Vagina (tissue), 2 donors: ENCODE data around the gene HSF5.

Experiments used
- POLR2AphosphoS5 ChIP-seq, 2 donors: sonication (generic); formaldehyde crosslinking; IDR thresholded peaks; one replicate each; pipeline ENCODE4 v1.9.0; 2017; ENCODE audit warnings: antibody characterized with exemption in 2 of 2, mild to moderate bottlenecking in 2 of 2, low read depth in 1 of 2; ENCODE audit not compliant: insufficient read depth in 1 of 2
- TF ChIP-seq, protein P1 (sequence below), 3 experiments: fragments of 450-650 bp in 2 of 3; fragments of 200-600 bp in 1 of 3; sonication (generic) in 1 of 3; IDR thresholded peaks; one replicate each; pipeline ENCODE4 v1.5.1; 2017 to 2019; ENCODE audit warnings: antibody characterized with exemption in 3 of 3, mild to moderate bottlenecking in 2 of 3, moderate library complexity in 2 of 3

DNA sequence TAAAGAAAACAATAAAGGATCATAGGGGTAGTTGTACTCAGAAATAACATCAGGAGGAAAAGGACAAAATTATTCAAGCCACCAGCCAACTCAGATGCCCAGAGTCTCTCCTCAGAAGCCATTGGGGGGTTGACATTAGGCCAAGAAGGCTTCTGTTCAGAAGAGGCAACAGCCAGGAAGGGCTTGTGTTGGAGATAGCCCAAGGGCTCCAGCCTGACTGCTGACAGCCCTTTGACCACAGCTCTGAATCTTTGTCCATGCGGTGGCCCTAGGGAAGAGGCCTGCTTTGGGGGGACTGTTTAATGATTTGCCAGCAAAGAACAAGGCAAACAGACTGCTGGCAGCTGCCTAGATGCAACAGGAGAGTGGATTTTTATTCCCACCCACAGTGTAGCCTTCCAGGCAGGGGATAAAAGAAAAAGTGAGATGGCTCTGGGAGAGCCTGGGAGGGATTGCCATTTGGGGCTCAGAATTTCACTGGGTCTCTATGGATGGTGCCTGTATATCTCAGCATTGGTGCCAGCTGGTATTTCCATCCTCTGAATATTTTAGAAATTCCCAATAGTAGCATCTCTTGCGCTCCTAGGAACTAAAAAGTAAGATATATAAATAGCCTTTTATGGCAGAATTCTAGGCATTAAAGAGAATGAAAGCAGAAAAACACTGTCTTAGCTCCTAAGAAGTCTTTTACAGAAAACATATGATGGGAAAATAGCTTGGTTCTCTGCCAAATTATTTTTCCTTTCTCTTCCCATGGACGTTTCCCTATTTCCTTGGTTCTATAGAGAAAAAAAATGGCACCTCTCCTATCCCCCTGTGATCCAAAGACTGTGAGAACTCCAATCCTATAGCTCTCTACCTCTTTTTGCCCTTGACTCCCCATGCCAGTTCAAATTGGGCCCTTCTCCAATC is 106.8 kb downstream of the HSF5 start:
- TF ChIP-seq, protein P1, sequence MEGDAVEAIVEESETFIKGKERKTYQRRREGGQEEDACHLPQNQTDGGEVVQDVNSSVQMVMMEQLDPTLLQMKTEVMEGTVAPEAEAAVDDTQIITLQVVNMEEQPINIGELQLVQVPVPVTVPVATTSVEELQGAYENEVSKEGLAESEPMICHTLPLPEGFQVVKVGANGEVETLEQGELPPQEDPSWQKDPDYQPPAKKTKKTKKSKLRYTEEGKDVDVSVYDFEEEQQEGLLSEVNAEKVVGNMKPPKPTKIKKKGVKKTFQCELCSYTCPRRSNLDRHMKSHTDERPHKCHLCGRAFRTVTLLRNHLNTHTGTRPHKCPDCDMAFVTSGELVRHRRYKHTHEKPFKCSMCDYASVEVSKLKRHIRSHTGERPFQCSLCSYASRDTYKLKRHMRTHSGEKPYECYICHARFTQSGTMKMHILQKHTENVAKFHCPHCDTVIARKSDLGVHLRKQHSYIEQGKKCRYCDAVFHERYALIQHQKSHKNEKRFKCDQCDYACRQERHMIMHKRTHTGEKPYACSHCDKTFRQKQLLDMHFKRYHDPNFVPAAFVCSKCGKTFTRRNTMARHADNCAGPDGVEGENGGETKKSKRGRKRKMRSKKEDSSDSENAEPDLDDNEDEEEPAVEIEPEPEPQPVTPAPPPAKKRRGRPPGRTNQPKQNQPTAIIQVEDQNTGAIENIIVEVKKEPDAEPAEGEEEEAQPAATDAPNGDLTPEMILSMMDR (IDR thresholded peaks at IDR 0.05) = no peak
- TF ChIP-seq POLR2AphosphoS5 (IDR thresholded peaks at IDR 0.05; ENCODE audit: insufficient read depth in 1 of 2, low read depth in 1 of 2) = no peak
